K562 (cell line): ENCODE measurements around the gene ALDOB. TPM values are rescaled to one million over a fixed set of nuclear protein-coding genes. Genes with fewer than 3 reads are reported as not detected.

Source experiments
- EGR1 ChIP-seq: fragments of 450-650 bp; conservative IDR thresholded peaks from 2 replicates; pipeline ENCODE4 v1.6.1; 2017; ENCODE audit warnings: mild to moderate bottlenecking
- GABPB1 ChIP-seq: sonication (generic); formaldehyde crosslinking; IDR thresholded peaks from 2 replicates; pipeline ENCODE4 v1.8.0; 2022; ENCODE audit warnings: mild to moderate bottlenecking, missing genetic modification reagents
- L3MBTL2 ChIP-seq: fragments of 450-650 bp; IDR thresholded peaks from 2 replicates; pipeline ENCODE4 v1.6.1; 2016; ENCODE audit warnings: mild to moderate bottlenecking, moderate library complexity
- MCM2 ChIP-seq: fragments of 450-650 bp; IDR thresholded peaks from 2 replicates; pipeline ENCODE4 v1.6.1; 2017; ENCODE audit warnings: low read depth, mild to moderate bottlenecking
- RBM22 ChIP-seq: fragments of 200-400 bp; formaldehyde crosslinking; IDR thresholded peaks from 2 replicates; pipeline ENCODE4 v1.6.1; 2018; ENCODE audit warnings: low read length, low read depth; ENCODE audit not compliant: poor library complexity, severe bottlenecking
- RBM25 ChIP-seq: fragments of 200-400 bp; formaldehyde crosslinking; IDR thresholded peaks from 2 replicates; pipeline ENCODE4 v1.6.1; 2018; ENCODE audit warnings: low read length, low read depth, moderate library complexity; ENCODE audit not compliant: severe bottlenecking
- SIRT6 ChIP-seq: IDR thresholded peaks from one replicate; pipeline ENCODE4 v1.6.1; 2012; ENCODE audit warnings: low read depth, mild to moderate bottlenecking, control low read depth, inconsistent platforms, low read length, moderate library complexity
- ZBTB8A ChIP-seq: fragments of 450-650 bp; IDR thresholded peaks from 2 replicates; pipeline ENCODE4 v1.6.1; 2018; ENCODE audit warnings: mild to moderate bottlenecking, moderate library complexity; ENCODE audit not compliant: partially characterized antibody
- ZNF12 ChIP-seq: sonication (generic); formaldehyde crosslinking; IDR thresholded peaks from 2 replicates; pipeline ENCODE4 v1.4.0; 2020; ENCODE audit warnings: mild to moderate bottlenecking, missing genetic modification reagents
- ZNF165 ChIP-seq: fragments of 250-450 bp; sonication (Bioruptor Pico); IDR thresholded peaks from 2 replicates; pipeline ENCODE4 v1.4.0; 2020; ENCODE audit warnings: borderline replicate concordance
- ZNF324 ChIP-seq: fragments of 250-450 bp; sonication (Bioruptor Pico); IDR thresholded peaks from 2 replicates; pipeline ENCODE4 v1.4.0; 2020; ENCODE audit warnings: mild to moderate bottlenecking
- ZNF764 ChIP-seq: fragments of 250-450 bp; sonication (Bioruptor Pico); IDR thresholded peaks from 2 replicates; pipeline ENCODE4 v1.4.0; 2020; ENCODE audit warnings: low read depth, mild to moderate bottlenecking, moderate library complexity
- ZNF778 ChIP-seq: fragments of 450-650 bp; formaldehyde crosslinking; IDR thresholded peaks from 2 replicates; pipeline ENCODE4 v1.4.0; 2020; ENCODE audit warnings: mild to moderate bottlenecking, moderate library complexity
- polyA plus RNA-seq, 8 experiments: library from polyadenylated mRNA; depleted of rRNA in 4 of 8; stranded (reverse) in 5 of 8; unstranded in 3 of 8; fragments of >200 nt; fragmentation: Nextera tagmentation in 2 of 8; fragmentation: Illumina TruSeq in 1 of 8; extraction: Ambion mirVana in 2 of 8; extraction: Trizol in 1 of 8; gene quantifications; 2 replicates each; pipeline versions ENCODE4 v1.2.1 to v1.2.3, GENCODE V29; 2011 to 2014; ENCODE audit warnings: inconsistent platforms in 1 of 8, missing spikeins in 1 of 8
- total RNA-seq, 7 experiments: library from RNA; depleted of rRNA in 6 of 7; stranded (reverse); fragments of >200 nt in 6 of 7; fragmentation: Illumina TruSeq in 2 of 7; extraction: Trizol in 2 of 7; gene quantifications; 2 replicates each; pipeline versions ENCODE4 v1.2.1 to v1.2.3, GENCODE V29; 2011 to 2021; ENCODE audit warnings: low replicate concordance in 1 of 7
- TF ChIP-seq, protein P1 (sequence below), 2 experiments: IDR thresholded peaks in 1 of 2; conservative IDR thresholded peaks in 1 of 2; 2 replicates each; pipeline ENCODE4 v1.6.1; 2016; ENCODE audit warnings: low read depth in 2 of 2, mild to moderate bottlenecking in 1 of 2, missing compliant biosample characterization in 1 of 2, missing genetic modification characterization in 1 of 2, moderate library complexity in 1 of 2
- TF ChIP-seq, protein P2 (sequence below): fragments of 250-450 bp; sonication (Bioruptor Pico); IDR thresholded peaks from 2 replicates; pipeline ENCODE4 v1.4.0; 2020
- TF ChIP-seq, protein P3 (sequence below): fragments of 200-800 bp; sonication (Bioruptor generic); IDR thresholded peaks from 2 replicates; pipeline ENCODE4 v1.6.1; 2017; ENCODE audit warnings: missing genetic modification characterization, missing compliant biosample characterization
- TF ChIP-seq, protein P4 (sequence below): sonication (generic); formaldehyde crosslinking; IDR thresholded peaks from 2 replicates; pipeline ENCODE4 v1.8.0; 2022; ENCODE audit warnings: missing genetic modification reagents, mild to moderate bottlenecking, moderate library complexity, borderline replicate concordance

ALDOB gene
- total and polyA plus RNA-seq, 9 of the 15 experiments (the other 6 are each of a cell fraction or from before 2014, with no cell fraction given) = 0.80 TPM; not detected in 8

DNA sequence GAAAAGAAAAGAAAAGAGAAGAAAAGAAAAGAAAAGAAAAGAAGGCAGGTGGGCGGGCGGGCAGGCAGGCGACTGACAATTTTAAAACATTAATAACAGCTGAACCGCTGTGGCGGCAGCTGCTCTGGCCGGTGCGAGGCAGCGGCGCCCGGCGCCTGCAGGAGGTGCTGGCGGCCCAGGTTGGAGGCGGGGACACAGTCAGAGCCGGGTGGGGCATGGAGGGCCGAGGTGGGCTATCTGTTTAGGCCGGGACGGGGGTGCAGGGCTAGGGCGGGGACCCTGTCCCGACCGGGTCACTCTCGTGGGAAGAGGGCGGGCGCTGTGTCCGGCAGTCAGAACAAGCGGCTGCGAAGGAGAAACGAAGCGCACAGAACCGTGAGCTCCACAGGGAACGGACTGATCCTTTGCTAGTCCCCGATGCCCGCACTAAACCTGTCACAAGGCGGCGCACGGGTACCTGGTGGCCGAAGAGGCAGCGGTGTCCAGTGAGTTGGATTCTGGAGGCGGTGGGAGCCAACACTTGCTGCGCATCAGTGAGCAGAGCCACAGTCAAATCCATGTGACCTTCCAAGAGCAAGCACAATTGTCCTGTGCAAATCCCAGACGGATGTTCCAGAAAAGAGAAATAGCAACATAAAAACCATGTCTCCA, 13.6 kb upstream of the ALDOB start (continued):
- TF ChIP-seq, protein P1, sequence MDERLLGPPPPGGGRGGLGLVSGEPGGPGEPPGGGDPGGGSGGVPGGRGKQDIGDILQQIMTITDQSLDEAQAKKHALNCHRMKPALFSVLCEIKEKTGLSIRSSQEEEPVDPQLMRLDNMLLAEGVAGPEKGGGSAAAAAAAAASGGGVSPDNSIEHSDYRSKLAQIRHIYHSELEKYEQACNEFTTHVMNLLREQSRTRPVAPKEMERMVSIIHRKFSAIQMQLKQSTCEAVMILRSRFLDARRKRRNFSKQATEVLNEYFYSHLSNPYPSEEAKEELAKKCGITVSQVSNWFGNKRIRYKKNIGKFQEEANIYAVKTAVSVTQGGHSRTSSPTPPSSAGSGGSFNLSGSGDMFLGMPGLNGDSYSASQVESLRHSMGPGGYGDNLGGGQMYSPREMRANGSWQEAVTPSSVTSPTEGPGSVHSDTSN (CRISPR knock-in tag; IDR thresholded peaks at IDR 0.05; ENCODE audit: low read depth) = no peak
- TF ChIP-seq, protein P1 (tag; conservative IDR thresholded peaks at IDR 0.05; ENCODE audit: low read depth) = peak; percentile 22; the same call in 1 of the 2 replicates
- TF ChIP-seq, protein P2, sequence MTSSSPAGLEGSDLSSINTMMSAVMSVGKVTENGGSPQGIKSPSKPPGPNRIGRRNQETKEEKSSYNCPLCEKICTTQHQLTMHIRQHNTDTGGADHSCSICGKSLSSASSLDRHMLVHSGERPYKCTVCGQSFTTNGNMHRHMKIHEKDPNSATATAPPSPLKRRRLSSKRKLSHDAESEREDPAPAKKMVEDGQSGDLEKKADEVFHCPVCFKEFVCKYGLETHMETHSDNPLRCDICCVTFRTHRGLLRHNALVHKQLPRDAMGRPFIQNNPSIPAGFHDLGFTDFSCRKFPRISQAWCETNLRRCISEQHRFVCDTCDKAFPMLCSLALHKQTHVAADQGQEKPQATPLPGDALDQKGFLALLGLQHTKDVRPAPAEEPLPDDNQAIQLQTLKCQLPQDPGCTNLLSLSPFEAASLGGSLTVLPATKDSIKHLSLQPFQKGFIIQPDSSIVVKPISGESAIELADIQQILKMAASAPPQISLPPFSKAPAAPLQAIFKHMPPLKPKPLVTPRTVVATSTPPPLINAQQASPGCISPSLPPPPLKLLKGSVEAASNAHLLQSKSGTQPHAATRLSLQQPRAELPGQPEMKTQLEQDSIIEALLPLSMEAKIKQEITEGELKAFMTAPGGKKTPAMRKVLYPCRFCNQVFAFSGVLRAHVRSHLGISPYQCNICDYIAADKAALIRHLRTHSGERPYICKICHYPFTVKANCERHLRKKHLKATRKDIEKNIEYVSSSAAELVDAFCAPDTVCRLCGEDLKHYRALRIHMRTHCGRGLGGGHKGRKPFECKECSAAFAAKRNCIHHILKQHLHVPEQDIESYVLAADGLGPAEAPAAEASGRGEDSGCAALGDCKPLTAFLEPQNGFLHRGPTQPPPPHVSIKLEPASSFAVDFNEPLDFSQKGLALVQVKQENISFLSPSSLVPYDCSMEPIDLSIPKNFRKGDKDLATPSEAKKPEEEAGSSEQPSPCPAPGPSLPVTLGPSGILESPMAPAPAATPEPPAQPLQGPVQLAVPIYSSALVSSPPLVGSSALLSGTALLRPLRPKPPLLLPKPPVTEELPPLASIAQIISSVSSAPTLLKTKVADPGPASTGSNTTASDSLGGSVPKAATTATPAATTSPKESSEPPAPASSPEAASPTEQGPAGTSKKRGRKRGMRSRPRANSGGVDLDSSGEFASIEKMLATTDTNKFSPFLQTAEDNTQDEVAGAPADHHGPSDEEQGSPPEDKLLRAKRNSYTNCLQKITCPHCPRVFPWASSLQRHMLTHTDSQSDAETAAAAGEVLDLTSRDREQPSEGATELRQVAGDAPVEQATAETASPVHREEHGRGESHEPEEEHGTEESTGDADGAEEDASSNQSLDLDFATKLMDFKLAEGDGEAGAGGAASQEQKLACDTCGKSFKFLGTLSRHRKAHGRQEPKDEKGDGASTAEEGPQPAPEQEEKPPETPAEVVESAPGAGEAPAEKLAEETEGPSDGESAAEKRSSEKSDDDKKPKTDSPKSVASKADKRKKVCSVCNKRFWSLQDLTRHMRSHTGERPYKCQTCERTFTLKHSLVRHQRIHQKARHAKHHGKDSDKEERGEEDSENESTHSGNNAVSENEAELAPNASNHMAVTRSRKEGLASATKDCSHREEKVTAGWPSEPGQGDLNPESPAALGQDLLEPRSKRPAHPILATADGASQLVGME (CRISPR knock-in tag) = no peak
- TF ChIP-seq RBM22 (no peak), ZNF324 (CRISPR knock-in tag) (no peak), ZNF12 (CRISPR knock-in tag) (no peak), ZBTB8A (no peak), EGR1 (peak; percentile 50; the same call in 1 of the 2 replicates), ZNF764 (CRISPR knock-in tag) (peak; percentile 95), L3MBTL2 (peak; percentile 61), GABPB1 (CRISPR knock-in tag) (no peak), ZNF778 (CRISPR knock-in tag) (no peak), RBM25 (no peak), ZNF165 (no peak), SIRT6 (no peak), MCM2 (no peak)
- TF ChIP-seq, protein P3, sequence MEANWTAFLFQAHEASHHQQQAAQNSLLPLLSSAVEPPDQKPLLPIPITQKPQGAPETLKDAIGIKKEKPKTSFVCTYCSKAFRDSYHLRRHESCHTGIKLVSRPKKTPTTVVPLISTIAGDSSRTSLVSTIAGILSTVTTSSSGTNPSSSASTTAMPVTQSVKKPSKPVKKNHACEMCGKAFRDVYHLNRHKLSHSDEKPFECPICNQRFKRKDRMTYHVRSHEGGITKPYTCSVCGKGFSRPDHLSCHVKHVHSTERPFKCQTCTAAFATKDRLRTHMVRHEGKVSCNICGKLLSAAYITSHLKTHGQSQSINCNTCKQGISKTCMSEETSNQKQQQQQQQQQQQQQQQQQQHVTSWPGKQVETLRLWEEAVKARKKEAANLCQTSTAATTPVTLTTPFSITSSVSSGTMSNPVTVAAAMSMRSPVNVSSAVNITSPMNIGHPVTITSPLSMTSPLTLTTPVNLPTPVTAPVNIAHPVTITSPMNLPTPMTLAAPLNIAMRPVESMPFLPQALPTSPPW (CRISPR knock-in tag) = peak; percentile 74
- TF ChIP-seq, protein P4, sequence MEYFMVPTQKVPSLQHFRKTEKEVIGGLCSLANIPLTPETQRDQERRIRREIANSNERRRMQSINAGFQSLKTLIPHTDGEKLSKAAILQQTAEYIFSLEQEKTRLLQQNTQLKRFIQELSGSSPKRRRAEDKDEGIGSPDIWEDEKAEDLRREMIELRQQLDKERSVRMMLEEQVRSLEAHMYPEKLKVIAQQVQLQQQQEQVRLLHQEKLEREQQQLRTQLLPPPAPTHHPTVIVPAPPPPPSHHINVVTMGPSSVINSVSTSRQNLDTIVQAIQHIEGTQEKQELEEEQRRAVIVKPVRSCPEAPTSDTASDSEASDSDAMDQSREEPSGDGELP = peak; percentile 93
